C4-2B (cell line): ENCODE measurements around the gene LRRFIP1.

Experiments
- CTCF ChIP-seq: fragments of 450-650 bp; conservative IDR thresholded peaks from 2 replicates; pipeline ENCODE4 v1.5.1; 2017; ENCODE audit warnings: mild to moderate bottlenecking
- ZFX ChIP-seq: fragments of 450-650 bp; IDR thresholded peaks from 2 replicates; pipeline ENCODE4 v1.6.1; 2017

GRCh38 chr2:237617587-237617982 lies 9.8 kb upstream of the LRRFIP1 start:
- TF ChIP-seq CTCF (no peak), ZFX (no peak)
